ENCODE data around the gene PPA2.

GRCh38 chr4:105437637-105438036 is 36.2 kb downstream of the PPA2 start:
- no peak for TF ChIP-seq CTCF (conservative IDR thresholded peaks at IDR 0.05)
- TF ChIP-seq EZH2 (IDR thresholded peaks at IDR 0.05; ENCODE audit: low read depth) = no peak
